ENCODE data around the gene CBX5. TPM values are rescaled to one million over a fixed set of nuclear protein-coding genes. Genes with fewer than 3 reads are reported as not detected.
"Not testable (repeated sequence)": the region's sequence is repeated elsewhere in the genome, so short reads cannot be mapped to it uniquely, and the experiment has no call there.

CBX5 gene
- total RNA-seq, 1 donor from 2014 or later: 173 TPM

DNA sequence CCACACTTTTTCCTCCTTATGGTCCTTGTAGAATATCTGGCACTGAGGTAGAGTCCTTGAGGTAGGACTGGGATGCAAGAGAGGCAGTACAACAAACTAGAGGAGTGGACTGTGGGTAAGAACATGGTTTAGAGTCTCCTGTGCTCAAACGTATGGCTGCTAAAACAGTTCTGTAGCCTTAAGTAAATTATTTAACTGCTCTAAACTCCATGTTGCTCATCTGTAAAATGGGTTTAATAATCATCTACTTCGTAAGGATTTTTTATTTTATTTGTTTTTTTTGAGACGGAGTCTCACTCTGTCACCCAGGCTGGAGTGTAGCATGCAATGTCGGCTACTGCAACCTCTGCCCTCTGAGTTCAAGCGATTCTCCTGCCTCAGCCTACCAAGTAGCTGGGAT, 41.4 kb upstream of the CBX5 start:
- H3K4me3 Mint-ChIP-seq (ENCODE audit: unreplicated experiment): no peak overlapping the region
- peaks cover 11% of the 10 kb centered on the region for H3K4me1 Mint-ChIP-seq (ENCODE audit: unreplicated experiment)
- H3K36me3 Mint-ChIP-seq (ENCODE audit: low read depth, unreplicated experiment): no peaks in the 10 kb centered on the region
- H3K9me3 Mint-ChIP-seq (ENCODE audit: unreplicated experiment): no peaks in the 10 kb centered on the region
- H3K27ac Mint-ChIP-seq (ENCODE audit: unreplicated experiment): no peak overlapping the region
- TF ChIP-seq, protein P1, sequence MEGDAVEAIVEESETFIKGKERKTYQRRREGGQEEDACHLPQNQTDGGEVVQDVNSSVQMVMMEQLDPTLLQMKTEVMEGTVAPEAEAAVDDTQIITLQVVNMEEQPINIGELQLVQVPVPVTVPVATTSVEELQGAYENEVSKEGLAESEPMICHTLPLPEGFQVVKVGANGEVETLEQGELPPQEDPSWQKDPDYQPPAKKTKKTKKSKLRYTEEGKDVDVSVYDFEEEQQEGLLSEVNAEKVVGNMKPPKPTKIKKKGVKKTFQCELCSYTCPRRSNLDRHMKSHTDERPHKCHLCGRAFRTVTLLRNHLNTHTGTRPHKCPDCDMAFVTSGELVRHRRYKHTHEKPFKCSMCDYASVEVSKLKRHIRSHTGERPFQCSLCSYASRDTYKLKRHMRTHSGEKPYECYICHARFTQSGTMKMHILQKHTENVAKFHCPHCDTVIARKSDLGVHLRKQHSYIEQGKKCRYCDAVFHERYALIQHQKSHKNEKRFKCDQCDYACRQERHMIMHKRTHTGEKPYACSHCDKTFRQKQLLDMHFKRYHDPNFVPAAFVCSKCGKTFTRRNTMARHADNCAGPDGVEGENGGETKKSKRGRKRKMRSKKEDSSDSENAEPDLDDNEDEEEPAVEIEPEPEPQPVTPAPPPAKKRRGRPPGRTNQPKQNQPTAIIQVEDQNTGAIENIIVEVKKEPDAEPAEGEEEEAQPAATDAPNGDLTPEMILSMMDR (IDR thresholded peaks at IDR 0.05; ENCODE audit: unreplicated experiment): no peak
- DNase-seq (ENCODE audit: low spot score): no peak
- H3K27me3 Mint-ChIP-seq (ENCODE audit: unreplicated experiment): peaks cover 2% of the 10 kb centered on the region

- H3K36me3 Mint-ChIP-seq (ENCODE audit: low read depth, unreplicated experiment); H3K4me3 Mint-ChIP-seq (ENCODE audit: unreplicated experiment); DNase-seq (ENCODE audit: low spot score); H3K9me3 Mint-ChIP-seq (ENCODE audit: unreplicated experiment); H3K27ac Mint-ChIP-seq (ENCODE audit: unreplicated experiment); H3K4me1 Mint-ChIP-seq (ENCODE audit: unreplicated experiment); H3K27me3 Mint-ChIP-seq (ENCODE audit: unreplicated experiment): not testable (repeated sequence)
Observed at GRCh38 chr12:54312309-54312708, 32.4 kb upstream of the CBX5 start.

- Mint-ChIP-seq H3K36me3 (ENCODE audit: low read depth, unreplicated experiment) (no peaks in the 10 kb centered on the region), H3K4me1 (ENCODE audit: unreplicated experiment) (no peaks in the 10 kb centered on the region)
Observed at GRCh38 chr12:54311051-54311450, 31.1 kb upstream of the CBX5 start.

GRCh38 chr12:54306925-54307741, 27.2 kb upstream of the CBX5 start:
- DNase-seq (ENCODE audit: low spot score): no peak
- Mint-ChIP-seq H3K27ac (ENCODE audit: unreplicated experiment) (no peak overlapping the region), H3K36me3 (ENCODE audit: low read depth, unreplicated experiment) (no peaks in the 10 kb centered on the region), H3K27me3 (ENCODE audit: unreplicated experiment) (peaks cover 4% of the 10 kb centered on the region), H3K4me3 (ENCODE audit: unreplicated experiment) (no peak overlapping the region), H3K9me3 (ENCODE audit: unreplicated experiment) (no peaks in the 10 kb centered on the region), H3K4me1 (ENCODE audit: unreplicated experiment) (peaks cover 6% of the 10 kb centered on the region)
- TF ChIP-seq, protein P1 (IDR thresholded peaks at IDR 0.05; ENCODE audit: unreplicated experiment): no peak

More at GRCh38 chr12:54311051-54311450, 31.1 kb upstream of the CBX5 start:
- Mint-ChIP-seq H3K27me3 (ENCODE audit: unreplicated experiment) (no peaks in the 10 kb centered on the region), H3K4me3 (ENCODE audit: unreplicated experiment) (no peak overlapping the region), H3K27ac (ENCODE audit: unreplicated experiment) (no peak overlapping the region), H3K9me3 (ENCODE audit: unreplicated experiment) (no peaks in the 10 kb centered on the region)
- TF ChIP-seq, protein P1 (IDR thresholded peaks at IDR 0.05; ENCODE audit: unreplicated experiment): no peak
- DNase-seq (ENCODE audit: low spot score): no peak

GRCh38 chr12:54304187-54304810, 24.4 kb upstream of the CBX5 start:
- H3K4me3 Mint-ChIP-seq (ENCODE audit: unreplicated experiment): no peak overlapping the region
- H3K27ac Mint-ChIP-seq (ENCODE audit: unreplicated experiment): no peak overlapping the region
- peaks cover 12% of the 10 kb centered on the region for H3K4me1 Mint-ChIP-seq (ENCODE audit: unreplicated experiment)
- TF ChIP-seq, protein P1 (IDR thresholded peaks at IDR 0.05; ENCODE audit: unreplicated experiment): no peak
- H3K36me3 Mint-ChIP-seq (ENCODE audit: low read depth, unreplicated experiment): no peaks in the 10 kb centered on the region
- DNase-seq (ENCODE audit: low spot score): peak; percentile 22
- H3K9me3 Mint-ChIP-seq (ENCODE audit: unreplicated experiment): no peaks in the 10 kb centered on the region
- peaks cover 5% of the 10 kb centered on the region for H3K27me3 Mint-ChIP-seq (ENCODE audit: unreplicated experiment)

Measured in endothelial cell (in vitro differentiated cells).